ENCODE measurements around the gene ANKRD42.
"Not testable (repeated sequence)": the region's sequence is repeated elsewhere in the genome, so short reads cannot be mapped to it uniquely, and the experiment has no call there.

ANKRD42 gene

GRCh38 chr11:83206221-83206620, 12.7 kb downstream of the ANKRD42 start:
- no peak for DNase-seq
- Mint-ChIP-seq H3K4me3 (no peak overlapping the region), H3K4me1 (no peaks in the 10 kb centered on the region), H3K36me3 (ENCODE audit: low read depth) (peaks cover 30% of the 10 kb centered on the region), H3K27me3 (ENCODE audit: low read depth, poor library complexity) (no peaks in the 10 kb centered on the region), H3K9me3 (peaks cover 6% of the 10 kb centered on the region), H3K27ac (no peak overlapping the region)
- TF ChIP-seq CTCF (IDR thresholded peaks at IDR 0.05): no peak

- not testable (repeated sequence) for H3K4me1 Mint-ChIP-seq; DNase-seq; H3K9me3 Mint-ChIP-seq; H3K27ac Mint-ChIP-seq; H3K4me3 Mint-ChIP-seq; H3K27me3 Mint-ChIP-seq (ENCODE audit: low read depth, poor library complexity)
- H3K36me3 Mint-ChIP-seq (ENCODE audit: low read depth): peaks cover 26% of the 10 kb centered on the region
Measured at GRCh38 chr11:83206771-83207382, 13.4 kb downstream of the ANKRD42 start.

- no peak overlapping the region for H3K4me3 Mint-ChIP-seq
- peaks cover 5% of the 10 kb centered on the region for H3K27me3 Mint-ChIP-seq (ENCODE audit: low read depth, poor library complexity)
- H3K27ac Mint-ChIP-seq: no peak overlapping the region
- H3K9me3 Mint-ChIP-seq: no peaks in the 10 kb centered on the region
- peak; percentile 4 for DNase-seq
- peaks cover 18% of the 10 kb centered on the region for H3K36me3 Mint-ChIP-seq (ENCODE audit: low read depth)
- peaks cover 5% of the 10 kb centered on the region for H3K4me1 Mint-ChIP-seq
- TF ChIP-seq CTCF (IDR thresholded peaks at IDR 0.05): peak; percentile 23
Measured at GRCh38 chr11:83219095-83219494, 25.6 kb downstream of the ANKRD42 start.

GRCh38 chr11:83220260-83220659, 26.7 kb downstream of the ANKRD42 start:
- H3K4me1 Mint-ChIP-seq: peaks cover 5% of the 10 kb centered on the region
- peaks cover 6% of the 10 kb centered on the region for H3K36me3 Mint-ChIP-seq (ENCODE audit: low read depth)
- TF ChIP-seq CTCF (IDR thresholded peaks at IDR 0.05): no peak
- H3K4me3 Mint-ChIP-seq: no peak overlapping the region
- DNase-seq: no peak
- H3K27me3 Mint-ChIP-seq (ENCODE audit: low read depth, poor library complexity): peaks cover 5% of the 10 kb centered on the region
- no peaks in the 10 kb centered on the region for H3K9me3 Mint-ChIP-seq
- no peak overlapping the region for H3K27ac Mint-ChIP-seq

- Mint-ChIP-seq H3K27ac (no peak overlapping the region), H3K4me1 (peaks cover 5% of the 10 kb centered on the region), H3K36me3 (ENCODE audit: low read depth) (no peaks in the 10 kb centered on the region), H3K4me3 (no peak overlapping the region), H3K27me3 (ENCODE audit: low read depth, poor library complexity) (peaks cover 5% of the 10 kb centered on the region), H3K9me3 (no peaks in the 10 kb centered on the region)
- DNase-seq: no peak
- no peak for TF ChIP-seq CTCF (IDR thresholded peaks at IDR 0.05)
Measured at GRCh38 chr11:83221694-83222093, 28.2 kb downstream of the ANKRD42 start.

GRCh38 chr11:83222499-83222898, 29.0 kb downstream of the ANKRD42 start:
- no peaks in the 10 kb centered on the region for H3K9me3 Mint-ChIP-seq
- no peak for TF ChIP-seq CTCF (IDR thresholded peaks at IDR 0.05)
- no peak overlapping the region for H3K4me3 Mint-ChIP-seq
- no peak overlapping the region for H3K27ac Mint-ChIP-seq
- no peak for DNase-seq
- H3K4me1 Mint-ChIP-seq: peaks cover 5% of the 10 kb centered on the region
- peaks cover 5% of the 10 kb centered on the region for H3K27me3 Mint-ChIP-seq (ENCODE audit: low read depth, poor library complexity)
- no peaks in the 10 kb centered on the region for H3K36me3 Mint-ChIP-seq (ENCODE audit: low read depth)
